GM04503 (cell line): ENCODE results near the gene AKT3.

Experiments
- DNase-seq: peaks from one replicate; pipeline ENCODE4 v3.0.0-alpha.2; 2012; ENCODE audit warnings: low read depth

AKT3 gene

DNA sequence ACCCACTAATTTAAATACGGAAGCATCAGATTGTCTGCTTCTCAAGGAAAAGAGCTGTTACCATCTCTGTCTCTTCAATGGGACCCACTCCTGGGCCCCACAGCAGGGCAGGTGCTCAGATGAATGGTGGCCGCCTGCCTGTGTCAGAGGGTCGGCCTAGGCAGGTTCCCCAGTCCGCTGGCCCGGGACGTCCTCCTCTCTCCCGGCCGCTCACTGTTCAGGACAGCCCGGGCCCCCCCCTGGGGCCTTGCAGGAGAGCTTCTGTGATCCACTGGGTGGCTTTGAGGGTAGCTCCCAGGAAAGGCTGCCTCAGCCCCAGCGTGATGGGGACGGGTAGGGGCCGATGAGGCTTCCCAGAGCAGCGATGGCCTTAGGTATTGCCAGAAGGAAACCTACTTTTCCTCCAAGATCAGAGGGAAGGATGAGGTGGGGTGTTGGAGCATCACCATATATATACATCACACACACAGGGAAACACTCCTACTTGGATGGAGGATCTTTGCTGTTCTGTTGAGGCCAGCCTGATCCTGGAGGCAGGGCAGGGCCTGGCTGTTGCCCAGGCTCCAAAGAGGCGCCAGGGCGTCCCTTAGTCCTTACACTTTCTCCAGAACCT lies 362.9 kb downstream of the AKT3 start:
- no peak for DNase-seq

DNA sequence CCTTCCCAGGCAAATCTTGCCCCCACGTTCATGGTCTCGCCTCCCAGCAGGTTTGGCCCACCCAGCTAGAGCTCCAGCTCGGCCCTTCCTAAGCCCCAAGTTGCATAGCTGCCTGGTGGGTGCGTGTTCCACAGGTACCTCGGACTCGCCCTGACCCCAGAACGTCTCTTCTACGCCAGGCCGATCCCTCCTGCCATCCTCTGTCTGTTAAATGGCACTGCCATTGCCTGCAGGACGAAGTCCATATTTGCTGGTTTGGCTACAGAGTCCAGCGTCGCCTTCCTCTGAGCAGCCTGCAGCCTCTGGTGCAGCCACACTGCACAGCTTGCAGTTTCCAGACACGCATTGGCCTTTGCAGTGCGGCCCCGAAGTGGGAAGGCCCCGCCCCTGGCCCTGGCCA lies 366.1 kb downstream of the AKT3 start:
- DNase-seq: no peak

DNA sequence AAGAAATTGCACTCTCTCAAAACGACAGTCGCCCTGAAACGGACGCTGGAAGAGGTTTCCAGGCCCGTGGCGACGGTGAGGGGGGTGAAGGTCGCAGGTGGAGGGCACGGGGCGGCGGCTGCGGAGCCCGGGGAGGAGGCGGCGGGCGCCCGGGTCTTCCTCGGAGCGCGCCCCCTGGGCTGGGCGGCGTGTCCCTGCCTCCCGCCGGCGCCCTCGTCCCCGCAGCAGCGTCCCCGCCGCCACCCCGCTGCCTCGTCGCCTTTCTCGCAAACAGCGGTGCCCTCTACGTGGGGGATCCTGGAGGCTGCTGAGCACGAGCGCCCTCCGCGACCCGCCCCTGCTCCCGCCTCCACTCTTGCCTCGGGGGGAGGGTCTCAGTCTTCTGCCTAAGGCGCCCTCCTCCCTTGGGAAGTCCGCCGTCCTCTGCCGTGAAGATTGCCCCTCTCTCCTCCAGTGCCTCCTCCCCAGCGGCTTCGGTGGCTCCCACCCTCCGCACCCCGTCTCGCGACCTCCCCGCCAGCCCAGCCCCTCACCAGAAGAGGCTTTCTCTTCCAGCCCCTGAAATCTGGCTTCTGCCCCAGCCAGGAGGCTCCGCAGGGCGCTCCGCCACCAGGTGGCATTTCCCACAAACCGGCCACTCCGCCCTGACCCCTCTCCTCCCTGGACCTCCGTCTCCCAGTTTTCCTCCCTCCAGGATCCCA lies 366.8 kb downstream of the AKT3 start:
- DNase-seq: no peak

DNA sequence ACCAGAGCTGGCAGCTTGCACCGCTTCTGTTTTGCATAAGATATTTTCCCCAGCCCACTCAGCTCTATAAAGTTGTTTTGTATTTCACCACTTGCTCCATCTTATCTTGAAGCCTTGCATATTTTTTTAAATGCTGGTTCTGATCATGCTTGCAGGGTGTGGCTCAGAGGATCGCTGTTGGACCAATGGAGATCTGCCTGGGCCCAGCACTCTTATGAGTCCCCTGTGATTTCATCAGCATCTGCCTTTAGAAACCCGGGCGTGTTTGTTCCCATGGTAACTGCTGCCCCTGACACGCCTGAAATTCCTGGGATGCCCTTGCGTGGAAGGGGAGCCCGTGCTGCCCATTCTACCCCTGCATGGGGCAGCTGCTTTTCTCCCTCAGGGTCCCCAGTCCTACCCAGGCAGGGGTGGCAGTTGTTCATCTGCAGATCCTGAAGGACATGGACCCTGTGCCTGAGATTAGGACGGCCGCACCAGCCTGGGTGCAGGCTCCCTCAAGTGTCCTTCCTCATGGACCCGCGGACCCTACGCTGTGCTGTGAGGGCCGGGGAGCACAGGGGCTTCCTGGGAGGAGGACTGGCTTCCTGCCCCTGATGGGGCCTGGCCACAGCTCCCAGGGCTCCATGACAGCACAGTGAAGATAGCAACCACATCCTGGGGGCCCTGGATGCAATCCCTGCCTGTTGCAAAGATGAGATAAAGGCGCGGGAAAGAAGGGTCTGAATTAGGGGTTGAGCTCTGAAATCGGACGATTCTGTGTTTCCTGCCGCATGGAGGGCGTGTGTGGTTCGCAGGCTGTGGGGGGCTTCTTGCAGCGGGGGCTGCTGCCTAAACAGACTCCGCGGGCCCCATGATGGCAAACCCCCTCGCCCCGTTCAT lies 367.7 kb downstream of the AKT3 start:
- DNase-seq: peak; percentile 75

DNA sequence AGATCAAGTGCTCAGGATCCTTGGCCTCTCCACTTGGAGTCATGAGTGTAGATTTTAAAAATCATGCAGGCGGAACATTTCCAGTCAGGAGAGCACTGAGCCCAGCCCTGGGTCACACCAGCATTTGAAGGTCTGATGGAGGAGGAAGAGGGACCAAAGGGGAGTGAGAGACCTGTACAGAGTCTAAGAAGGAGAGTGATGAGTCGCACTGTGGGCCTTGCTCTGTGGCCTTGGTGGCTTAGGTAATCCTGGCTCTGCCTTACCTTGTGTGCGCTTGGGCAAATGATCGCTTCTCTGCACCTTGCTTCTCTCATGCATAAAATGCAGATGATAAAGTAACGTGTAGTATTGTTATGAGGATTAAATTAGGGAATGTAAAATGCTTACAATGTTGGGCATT lies 368.9 kb downstream of the AKT3 start:
- no peak for DNase-seq

DNA sequence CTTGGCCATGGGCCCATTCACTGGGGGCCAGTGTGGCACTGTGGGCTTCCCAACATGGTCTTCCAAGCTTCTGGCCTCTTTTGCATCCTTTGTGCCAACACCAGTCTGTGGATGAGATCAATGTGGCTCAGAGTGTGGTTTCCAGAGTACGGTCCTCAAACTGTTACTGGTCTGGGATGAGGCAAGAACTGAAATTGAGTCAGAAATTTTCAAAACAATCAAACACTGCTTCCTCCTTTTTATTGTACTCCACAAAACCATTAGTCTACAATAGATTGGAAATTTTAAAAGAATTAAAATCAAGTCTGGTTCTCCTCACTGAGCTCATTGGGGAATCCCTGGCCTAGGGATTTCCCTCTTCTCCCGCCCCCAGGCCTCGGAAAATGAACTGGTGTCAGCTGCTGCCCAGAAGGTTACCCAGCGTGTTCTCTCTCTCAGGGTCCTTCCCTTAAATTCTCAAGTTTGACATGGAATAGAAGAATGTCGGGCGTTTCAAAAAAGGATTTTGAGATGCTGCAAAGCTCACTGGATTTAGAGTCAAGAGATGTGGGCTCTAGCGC lies 372.2 kb downstream of the AKT3 start:
- no peak for DNase-seq

DNA sequence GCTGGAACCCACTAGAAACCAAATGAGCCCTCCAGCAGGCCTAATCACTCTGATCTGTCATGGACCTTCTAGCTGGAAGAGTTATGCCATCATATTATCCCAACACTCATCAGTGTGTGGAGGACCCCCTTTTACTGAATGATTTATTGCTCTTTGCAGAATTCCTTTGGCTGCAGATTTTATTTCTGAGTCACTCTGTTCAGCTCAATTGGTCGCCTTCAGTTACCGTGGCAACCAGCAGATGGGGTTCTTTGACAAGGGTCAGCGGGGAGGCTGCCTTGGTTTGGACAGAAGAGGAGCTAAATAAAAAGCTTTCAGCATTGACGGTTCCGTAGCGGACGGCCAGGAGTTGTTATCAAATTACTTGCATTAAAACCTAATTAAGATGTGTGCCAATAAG lies 374.1 kb downstream of the AKT3 start:
- DNase-seq: no peak

DNA sequence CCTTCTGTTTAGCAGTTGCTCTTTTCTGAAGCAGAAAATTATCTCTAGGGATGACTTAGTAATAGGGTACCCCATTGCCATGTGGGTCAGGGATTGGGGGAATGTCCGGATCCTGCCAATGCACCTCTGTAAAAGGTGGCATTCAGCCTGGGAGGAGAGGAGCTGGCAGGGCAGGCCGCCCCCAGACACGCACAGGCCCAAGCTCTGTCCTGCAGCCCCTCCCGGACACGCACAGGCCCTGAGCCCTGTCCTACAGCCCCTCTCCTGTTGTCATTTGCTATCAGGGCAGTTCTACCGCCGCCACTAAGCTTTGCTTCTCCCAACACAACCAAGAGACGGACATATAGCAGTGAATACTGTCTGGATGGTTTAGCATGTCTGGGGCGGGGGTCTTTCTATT lies 375.1 kb downstream of the AKT3 start:
- DNase-seq: no peak

DNA sequence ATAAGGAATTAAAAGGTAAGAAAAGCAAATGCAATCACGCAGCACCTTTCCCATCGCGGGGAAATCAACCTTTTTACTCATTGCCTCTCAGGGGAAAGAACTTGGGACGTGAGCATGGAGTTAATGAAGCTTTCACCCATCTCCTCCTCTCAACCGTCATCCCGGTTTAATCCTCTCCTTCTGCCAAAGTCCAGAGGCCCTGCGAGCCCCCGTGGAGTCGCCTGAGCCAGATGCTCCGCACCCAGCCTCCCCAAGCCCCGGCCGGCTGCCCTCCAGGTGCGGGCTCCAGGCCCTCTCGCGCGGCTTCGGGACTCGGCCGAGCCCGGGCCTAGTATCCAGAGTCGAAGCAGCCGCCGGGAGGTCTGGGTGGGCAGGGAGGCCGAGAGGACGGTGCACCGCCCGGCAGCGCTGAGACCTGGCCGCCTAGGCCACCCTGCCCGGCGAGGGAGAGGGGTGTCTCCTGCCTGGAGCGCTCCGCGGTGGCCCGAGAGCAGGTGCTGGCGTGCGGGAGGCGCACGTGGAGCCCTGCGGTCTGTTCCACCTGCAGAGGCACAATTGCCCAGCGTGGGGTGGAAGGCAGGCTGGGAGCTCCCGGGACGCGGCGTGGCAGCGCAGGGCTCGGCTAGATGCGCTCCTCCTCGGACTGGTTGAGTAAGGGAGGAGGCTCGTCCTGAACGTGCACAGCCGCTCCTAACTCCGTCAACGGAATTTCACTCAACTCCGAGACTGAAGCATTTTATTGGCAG lies 375.7 kb downstream of the AKT3 start:
- no peak for DNase-seq

DNA sequence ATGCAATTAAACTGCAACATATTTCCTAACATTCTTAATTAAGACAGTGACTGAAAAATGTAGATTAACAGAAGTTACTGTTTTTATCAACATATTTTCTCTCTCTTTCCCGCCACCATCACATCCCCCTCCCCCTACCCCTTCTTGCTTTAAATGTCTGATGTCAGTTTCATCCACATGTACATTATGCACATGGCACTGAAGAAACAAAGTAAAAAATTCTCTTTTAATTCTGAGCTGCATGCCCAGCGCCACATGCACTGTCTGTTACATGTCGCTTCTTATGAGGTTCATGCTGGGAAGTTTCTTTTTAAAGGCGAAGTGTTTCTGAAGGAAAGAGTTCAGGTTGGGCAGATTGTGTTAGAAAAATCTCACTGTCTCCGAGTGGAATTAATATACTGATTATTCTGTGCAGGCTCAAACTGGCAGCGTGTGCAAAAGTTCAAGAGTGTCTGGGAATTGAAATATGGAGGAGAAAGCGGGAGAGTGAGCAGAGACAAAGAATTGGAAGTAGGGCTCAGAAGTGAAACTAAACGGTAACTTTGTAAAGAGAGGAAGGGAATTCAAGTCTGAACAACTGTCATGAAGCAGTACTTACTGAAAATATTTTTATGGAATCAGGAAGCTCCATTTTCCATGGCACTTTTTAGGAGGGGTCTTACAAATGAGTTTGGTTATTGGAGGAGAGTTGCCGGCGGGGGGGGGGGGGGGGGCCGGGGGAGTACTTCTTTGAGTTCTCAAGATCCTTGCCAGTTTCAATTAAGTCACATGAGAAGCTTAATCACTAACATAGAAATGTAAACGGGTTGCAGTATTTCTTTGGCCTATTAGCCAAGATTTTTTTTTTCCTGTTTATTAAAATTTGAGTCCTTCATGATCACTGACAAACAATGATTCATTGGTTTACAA lies 376.6 kb downstream of the AKT3 start:
- no peak for DNase-seq

DNA sequence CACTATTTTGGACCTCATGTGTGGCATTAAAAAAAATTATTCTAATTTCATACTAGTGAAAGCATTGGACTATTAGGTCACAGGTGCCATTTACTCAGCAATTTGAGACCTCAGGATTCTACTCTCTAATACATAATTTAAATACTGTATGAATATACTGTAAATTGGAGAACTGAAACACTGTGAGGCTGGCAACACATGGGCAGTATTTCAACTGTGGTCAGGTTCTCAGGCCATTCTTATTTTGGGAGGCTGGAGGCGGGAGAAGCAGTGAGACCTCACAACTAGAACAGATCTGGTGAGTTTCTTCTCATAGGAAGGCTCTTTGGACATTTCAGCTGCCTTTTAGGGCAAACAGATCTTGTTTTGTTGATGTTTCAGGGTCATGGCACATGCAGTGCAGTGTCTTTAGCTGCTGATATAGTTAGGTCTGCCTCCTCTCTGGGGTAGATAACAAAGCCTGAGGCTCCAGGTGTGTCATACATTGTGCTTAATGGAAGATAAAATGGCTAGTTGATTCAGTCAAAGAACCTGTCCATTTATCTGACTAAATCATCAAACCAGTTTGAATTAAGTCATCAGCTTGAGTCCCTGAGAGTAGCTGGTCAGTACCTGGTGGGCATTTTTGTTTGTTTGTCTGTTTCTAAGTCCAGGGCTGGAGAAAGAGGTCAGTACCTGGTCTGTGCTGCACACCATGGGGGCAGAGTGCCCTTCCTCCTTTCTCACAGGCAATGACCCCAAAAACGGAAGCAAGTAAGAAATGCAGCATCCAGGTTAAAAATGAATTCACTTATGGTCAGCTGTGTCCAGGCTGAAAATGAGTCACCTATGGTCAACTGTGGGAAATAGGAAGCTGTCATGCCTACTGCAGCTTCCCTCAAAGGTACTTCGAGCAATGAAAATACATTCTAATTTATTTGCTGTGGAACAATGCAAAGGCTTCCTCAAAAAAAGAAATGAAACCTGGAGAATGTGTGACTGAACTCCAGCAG lies 378.0 kb downstream of the AKT3 start:
- DNase-seq: no peak

DNA sequence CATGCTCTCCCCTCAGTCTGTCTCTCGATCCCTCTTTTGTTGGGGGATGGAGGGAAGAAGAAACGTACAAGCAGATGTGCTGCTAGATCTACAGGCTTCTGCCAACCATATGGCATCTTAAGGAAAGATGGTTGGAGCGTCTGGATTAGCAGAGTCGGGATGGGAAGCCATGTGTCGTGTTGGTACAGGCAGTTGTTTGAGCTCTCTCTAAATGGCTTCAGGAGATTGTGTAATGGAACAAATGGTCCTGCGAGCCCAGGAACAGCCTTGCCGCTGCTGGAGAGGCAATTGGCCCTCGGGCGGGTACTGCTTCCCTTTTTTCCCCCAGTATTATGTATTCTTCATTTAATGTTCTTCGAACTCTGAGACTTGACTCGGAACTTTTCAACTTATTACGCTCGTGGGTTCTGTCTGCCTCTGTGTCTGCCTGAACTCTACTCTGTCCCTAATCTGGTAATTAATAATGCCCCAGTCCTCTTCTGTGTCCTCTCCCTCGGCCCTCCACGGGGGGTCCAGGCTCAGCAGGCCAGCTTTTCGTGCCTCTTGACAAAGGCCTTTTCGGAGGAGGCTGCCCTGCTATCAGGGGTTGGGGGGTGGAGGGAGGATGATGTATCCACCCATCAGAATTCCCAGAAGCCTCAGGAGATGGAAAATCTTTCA lies 378.9 kb downstream of the AKT3 start:
- no peak for DNase-seq

DNA sequence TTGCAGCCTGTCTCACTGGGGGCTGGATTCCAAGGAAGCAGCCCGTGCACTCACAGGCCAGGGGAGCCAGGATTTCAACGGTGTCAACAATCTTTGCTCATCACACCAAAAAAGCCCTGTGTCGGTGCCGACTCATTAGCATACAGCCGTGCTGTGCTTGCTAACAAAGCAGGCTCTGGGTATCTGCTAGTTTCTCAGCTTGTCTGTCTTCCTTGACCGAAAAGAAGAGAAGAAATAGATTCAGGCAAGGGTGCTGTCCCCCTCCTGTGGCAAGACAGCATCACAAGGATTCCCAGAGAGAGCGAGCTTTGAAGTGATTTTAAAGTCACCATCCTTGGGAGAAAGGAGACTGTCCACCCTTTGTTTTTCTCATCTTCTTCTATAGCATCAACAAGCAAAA lies 379.5 kb downstream of the AKT3 start:
- DNase-seq: no peak

DNA sequence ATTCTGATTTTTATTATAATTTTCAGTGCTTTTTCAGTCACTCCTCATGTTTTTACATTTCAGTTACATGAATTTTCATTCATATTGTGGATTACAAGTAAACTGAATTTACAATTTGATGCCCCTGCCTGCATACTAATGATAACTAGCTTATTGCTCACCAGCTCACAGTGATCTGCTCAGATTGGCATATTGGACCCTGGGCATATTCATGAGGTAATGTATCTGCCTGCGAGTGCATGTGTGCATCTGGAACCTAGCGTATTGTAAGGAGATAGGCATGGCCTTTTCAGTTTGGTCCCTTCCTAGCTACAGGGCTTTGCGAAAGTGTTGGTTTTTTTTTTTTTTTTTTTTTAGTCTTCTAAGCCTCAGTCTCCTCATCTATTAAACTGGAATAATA lies 380.5 kb downstream of the AKT3 start:
- no peak for DNase-seq

DNA sequence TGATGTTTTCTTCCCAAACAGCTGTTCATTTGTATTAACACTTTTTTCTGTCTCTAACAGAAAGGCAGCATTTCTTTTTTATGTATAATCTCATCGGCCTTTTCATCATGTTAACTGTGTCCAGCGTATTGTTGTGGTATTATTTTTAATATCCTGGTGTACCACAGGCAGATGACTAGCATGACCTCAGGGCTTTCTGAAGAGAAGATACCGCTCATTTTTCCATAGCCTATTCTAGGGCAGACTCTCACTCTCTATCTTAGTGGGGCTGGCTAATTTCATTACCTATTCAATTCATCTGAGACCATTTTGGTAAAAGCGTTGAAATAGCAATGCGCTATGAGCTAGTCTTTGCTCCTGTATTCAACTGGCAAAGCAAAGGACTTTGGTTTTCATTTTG lies 384.3 kb downstream of the AKT3 start:
- no peak for DNase-seq

DNA sequence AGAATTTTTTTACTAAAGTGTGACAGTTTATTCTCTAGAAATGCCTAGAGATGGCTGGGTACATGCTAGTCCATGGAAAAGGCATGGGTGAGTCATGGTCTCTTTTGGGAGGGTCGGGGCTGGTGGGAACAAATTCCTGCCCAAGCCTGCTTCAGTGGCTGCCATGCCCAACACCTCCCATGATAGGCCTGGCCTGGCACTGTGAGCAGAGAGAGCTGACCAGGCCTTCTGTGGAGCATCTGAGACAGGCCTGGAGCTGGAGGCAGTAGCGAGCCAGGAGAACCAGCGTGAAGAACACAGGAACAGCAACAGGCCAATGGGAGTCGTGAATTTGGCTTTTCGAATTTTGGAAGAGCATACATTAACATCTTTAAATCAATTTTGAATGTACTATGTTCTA lies 385.0 kb downstream of the AKT3 start:
- no peak for DNase-seq

DNA sequence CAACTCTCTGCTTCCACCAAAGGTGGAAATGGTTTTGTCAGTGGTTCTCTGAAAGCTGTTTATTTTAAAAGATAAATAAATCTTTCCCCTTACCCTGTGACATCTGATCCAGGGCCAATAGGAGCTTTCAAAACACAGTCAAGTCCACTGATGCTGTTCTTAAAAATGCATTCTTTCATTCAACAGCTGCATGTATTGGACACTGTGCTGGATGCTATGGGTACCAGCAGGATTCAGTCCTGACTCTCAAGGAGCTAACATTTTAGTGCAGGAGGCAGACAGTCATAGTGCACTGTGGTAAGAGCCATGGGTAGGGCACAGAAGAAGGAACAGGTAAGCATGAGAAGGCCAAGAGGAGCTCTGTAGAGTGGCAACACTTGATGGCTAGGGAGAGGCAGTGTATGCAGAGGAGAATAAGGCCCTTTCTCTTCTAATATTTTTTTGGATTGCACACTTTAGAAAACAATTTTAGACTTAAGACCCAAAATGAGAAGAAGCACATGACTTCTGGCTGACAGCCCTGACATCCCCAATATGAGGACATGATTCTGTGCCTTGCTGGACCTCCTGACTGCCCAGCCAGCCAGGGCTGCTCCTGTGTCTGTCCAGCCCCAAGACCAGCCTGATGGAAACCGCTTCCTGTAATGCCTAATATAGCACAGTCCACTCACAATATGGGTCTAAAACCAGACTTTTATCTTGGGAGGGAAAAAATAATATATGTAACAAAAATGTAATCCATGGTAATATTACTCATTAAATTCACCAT lies 386.9 kb downstream of the AKT3 start:
- no peak for DNase-seq

DNA sequence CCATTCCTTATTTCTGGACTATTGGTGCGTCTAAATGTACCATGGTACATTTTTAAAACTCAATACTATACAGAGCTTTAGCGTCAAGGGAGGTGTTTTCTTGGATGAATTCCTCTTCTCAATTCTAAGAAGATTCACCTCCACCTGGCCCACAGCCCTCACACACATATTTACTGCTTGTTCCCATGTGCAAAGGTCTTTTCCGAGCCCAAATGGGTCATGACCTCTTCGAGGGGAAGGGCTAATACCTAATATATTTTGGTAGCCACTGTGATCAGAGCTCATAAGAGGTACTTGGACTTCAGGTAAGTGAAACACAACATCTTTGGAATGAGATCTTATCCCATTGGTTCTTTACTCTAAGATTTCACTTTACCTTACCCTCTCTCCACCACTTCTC lies 388.3 kb downstream of the AKT3 start:
- DNase-seq: no peak

DNA sequence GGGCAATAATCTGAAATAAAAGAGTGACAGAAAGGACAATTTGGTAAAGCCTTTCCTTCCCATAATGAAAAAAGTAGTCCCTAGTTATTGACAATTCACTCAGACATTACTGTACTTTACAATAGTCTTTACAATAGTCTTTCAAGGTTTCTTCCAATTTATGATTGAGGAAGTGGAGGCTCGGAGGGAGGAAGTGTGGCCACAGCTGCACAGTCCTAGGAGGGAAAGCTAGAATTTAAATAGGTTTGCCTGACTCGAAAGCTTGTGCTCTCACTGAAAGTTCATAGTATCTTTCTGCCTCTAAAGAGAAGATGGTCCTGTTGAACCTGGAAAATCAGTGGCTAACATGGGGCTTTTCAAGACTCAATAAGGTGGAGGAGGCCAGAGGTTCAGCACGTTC lies 391.0 kb downstream of the AKT3 start:
- DNase-seq: no peak
